ENCODE measurements around the gene DPF1.
A peak's percentile ranks its signal among the peaks of the same experiment; 100 is the strongest.

Gene DPF1

GRCh38 chr19:38221421-38221820 is 2.6 kb downstream of the DPF1 start:
- DNase-seq (ENCODE audit: low read depth): no peak

GRCh38 chr19:38219221-38219620 is 4.8 kb downstream of the DPF1 start:
- DNase-seq (ENCODE audit: low read depth): no peak

- no peak for DNase-seq (ENCODE audit: low read depth)
Measured at GRCh38 chr19:38218204-38218603, 5.8 kb downstream of the DPF1 start.

GRCh38 chr19:38216785-38217641 is 7.0 kb downstream of the DPF1 start:
- no peak for DNase-seq (ENCODE audit: low read depth)

GRCh38 chr19:38213911-38214625 is 10.0 kb downstream of the DPF1 start:
- peak; percentile 62 for DNase-seq (ENCODE audit: low read depth)

- no peak for DNase-seq (ENCODE audit: low read depth)
Measured at GRCh38 chr19:38213469-38213868, 10.6 kb downstream of the DPF1 start.

- no peak for DNase-seq (ENCODE audit: low read depth)
Measured at GRCh38 chr19:38211766-38212165, 12.3 kb downstream of the DPF1 start.

- DNase-seq (ENCODE audit: low read depth): no peak
Measured at GRCh38 chr19:38211151-38211591, 12.9 kb downstream of the DPF1 start.

GRCh38 chr19:38210458-38210987 is 13.5 kb downstream of the DPF1 start:
- DNase-seq (ENCODE audit: low read depth): no peak

- DNase-seq (ENCODE audit: low read depth): no peak
Measured at GRCh38 chr19:38209671-38210457, 14.2 kb downstream of the DPF1 start.

GRCh38 chr19:38209152-38209551 is 14.9 kb downstream of the DPF1 start:
- DNase-seq (ENCODE audit: low read depth): no peak

GRCh38 chr19:38208571-38208970 is 15.5 kb downstream of the DPF1 start:
- DNase-seq (ENCODE audit: low read depth): no peak

GRCh38 chr19:38207543-38207942 is 16.5 kb downstream of the DPF1 start:
- no peak for DNase-seq (ENCODE audit: low read depth)

GRCh38 chr19:38206928-38207327 is 17.1 kb downstream of the DPF1 start:
- DNase-seq (ENCODE audit: low read depth): no peak

GRCh38 chr19:38206006-38206745 is 17.8 kb downstream of the DPF1 start:
- DNase-seq (ENCODE audit: low read depth): no peak

- no peak for DNase-seq (ENCODE audit: low read depth)
Measured at GRCh38 chr19:38204728-38205127, 19.3 kb downstream of the DPF1 start.

GRCh38 chr19:38204096-38204495 is 19.9 kb downstream of the DPF1 start:
- no peak for DNase-seq (ENCODE audit: low read depth)

- DNase-seq (ENCODE audit: low read depth): no peak
Measured at GRCh38 chr19:38203197-38203596, 20.8 kb downstream of the DPF1 start.

GRCh38 chr19:38202504-38202903 is 21.5 kb downstream of the DPF1 start:
- no peak for DNase-seq (ENCODE audit: low read depth)

- no peak for DNase-seq (ENCODE audit: low read depth)
Measured at GRCh38 chr19:38201731-38202130, 22.3 kb downstream of the DPF1 start.

- DNase-seq (ENCODE audit: low read depth): no peak
Measured at GRCh38 chr19:38199340-38199739, 24.7 kb downstream of the DPF1 start.

All from stimulated activated CD8-positive, alpha-beta memory T cell treated with anti-CD3 and anti-CD28 coated beads, Interleukin-4, amount 100 ng/mL, for 24 hours (primary cell).